ENCODE results near the gene CAMKK1. TPM values are rescaled to one million over a fixed set of nuclear protein-coding genes. Genes with fewer than 3 reads are reported as not detected.

CAMKK1 gene
- total RNA-seq, 1 experiment from 2014 or later = 10.1 TPM

DNA sequence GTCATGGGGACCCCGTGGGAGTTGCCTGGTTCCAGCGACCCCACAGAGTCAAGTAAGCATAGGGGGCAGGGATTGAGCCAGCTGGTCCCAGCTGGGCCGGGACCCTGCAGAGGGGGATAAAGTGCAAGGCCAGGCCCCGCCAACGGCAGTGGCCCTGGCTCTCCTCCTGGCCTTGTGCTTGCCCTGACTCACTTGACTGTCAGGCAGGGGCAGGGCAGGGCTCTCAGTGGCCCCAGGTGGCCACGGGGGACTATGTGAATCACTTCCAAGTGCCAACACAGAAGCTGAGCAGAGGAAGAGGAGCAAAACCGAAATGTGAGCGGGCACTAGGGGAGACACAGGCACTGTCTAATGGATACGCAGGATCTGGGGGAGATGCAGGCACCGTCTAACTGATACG, 25.2 kb downstream of the CAMKK1 start:
- Histone ChIP-seq H4K20me1 (ENCODE audit: low read length) (no peaks in the 10 kb centered on the region), H3K36me3 (ENCODE audit: low read depth, low read length) (no peaks in the 10 kb centered on the region), H3K4me1 (ENCODE audit: insufficient read depth, low read length) (no peaks in the 10 kb centered on the region), H3K27ac (ENCODE audit: low read length) (no peak overlapping the region), H3F3A (ENCODE audit: low read length, unreplicated experiment) (no peaks in the 10 kb centered on the region), H3K79me2 (ENCODE audit: low read length) (no peaks in the 10 kb centered on the region), H3K9me2 (replicated peaks; ENCODE audit: low read length) (no peaks in the 10 kb centered on the region), H2AFZ (ENCODE audit: low read length) (no peak overlapping the region), H3K4me2 (ENCODE audit: low read length) (no peak overlapping the region), H3K27me3 (ENCODE audit: low read length) (no peaks in the 10 kb centered on the region), H3K9ac (ENCODE audit: low read length) (no peak overlapping the region), H3K9me3 (ENCODE audit: low read length) (no peaks in the 10 kb centered on the region), H3K4me3 (ENCODE audit: low read length) (no peak overlapping the region)
- 0 out of 2 replicates have a peak, but pooled peaks have one; percentile 29 for ATAC-seq
- CTCF ChIA-PET = no interaction called here
- BruUV-seq (replicated peaks) = no TSS peak
- DNase-seq = no peak
- POLR2A ChIA-PET (ENCODE audit: unreplicated experiment) = no interaction called here
- TF ChIP-seq, protein P1, sequence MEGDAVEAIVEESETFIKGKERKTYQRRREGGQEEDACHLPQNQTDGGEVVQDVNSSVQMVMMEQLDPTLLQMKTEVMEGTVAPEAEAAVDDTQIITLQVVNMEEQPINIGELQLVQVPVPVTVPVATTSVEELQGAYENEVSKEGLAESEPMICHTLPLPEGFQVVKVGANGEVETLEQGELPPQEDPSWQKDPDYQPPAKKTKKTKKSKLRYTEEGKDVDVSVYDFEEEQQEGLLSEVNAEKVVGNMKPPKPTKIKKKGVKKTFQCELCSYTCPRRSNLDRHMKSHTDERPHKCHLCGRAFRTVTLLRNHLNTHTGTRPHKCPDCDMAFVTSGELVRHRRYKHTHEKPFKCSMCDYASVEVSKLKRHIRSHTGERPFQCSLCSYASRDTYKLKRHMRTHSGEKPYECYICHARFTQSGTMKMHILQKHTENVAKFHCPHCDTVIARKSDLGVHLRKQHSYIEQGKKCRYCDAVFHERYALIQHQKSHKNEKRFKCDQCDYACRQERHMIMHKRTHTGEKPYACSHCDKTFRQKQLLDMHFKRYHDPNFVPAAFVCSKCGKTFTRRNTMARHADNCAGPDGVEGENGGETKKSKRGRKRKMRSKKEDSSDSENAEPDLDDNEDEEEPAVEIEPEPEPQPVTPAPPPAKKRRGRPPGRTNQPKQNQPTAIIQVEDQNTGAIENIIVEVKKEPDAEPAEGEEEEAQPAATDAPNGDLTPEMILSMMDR (conservative IDR thresholded peaks at IDR 0.05; ENCODE audit: low read depth, low read length) = no peak
- TF ChIP-seq EZH2phosphoT487 (IDR thresholded peaks at IDR 0.05; ENCODE audit: borderline replicate concordance, low read length) = no peak
- no peak for TF ChIP-seq EZH2 (IDR thresholded peaks at IDR 0.05; ENCODE audit: low read length, unreplicated experiment)
- intact Hi-C loops (cut with micrococcal nuclease) = no loop called here

DNA sequence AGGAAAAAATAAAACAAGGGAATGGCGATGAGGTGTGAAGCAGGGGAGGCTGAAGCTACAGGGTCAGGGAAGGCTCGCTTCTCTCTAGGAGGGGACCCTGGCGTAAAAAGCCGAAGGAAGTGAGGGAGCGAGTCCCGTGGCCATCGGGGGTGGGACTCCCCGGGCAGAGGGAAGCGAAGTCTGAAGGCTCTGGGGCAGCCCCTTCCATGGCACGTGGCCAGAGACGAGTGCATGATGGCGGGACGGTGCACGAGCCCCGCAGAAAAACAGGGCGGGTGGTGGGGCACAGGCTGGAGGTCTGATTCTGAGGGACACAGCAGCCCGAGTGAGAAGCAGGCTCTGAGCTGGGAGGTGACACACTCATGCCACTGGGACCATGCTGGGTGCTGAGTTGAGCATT, 25.7 kb downstream of the CAMKK1 start:
- no peak overlapping the region for H2AFZ ChIP-seq (ENCODE audit: low read length)
- H3K4me3 ChIP-seq (ENCODE audit: low read length) = no peak overlapping the region
- H3K27ac ChIP-seq (ENCODE audit: low read length) = no peak overlapping the region
- DNase-seq = no peak
- no peaks in the 10 kb centered on the region for H3K4me1 ChIP-seq (ENCODE audit: insufficient read depth, low read length)
- no peak overlapping the region for H3K4me2 ChIP-seq (ENCODE audit: low read length)
- ChIA-PET POLR2A (ENCODE audit: unreplicated experiment) (no interaction called here), CTCF (interaction anchor here (1.0 kb wide), 1 partner anchor 47 kb away, joined by 4 read pairs; no protein-coding TSS in a partner anchor)
- BruUV-seq (replicated peaks) = no TSS peak
- no peaks in the 10 kb centered on the region for H3F3A ChIP-seq (ENCODE audit: low read length, unreplicated experiment)
- no peaks in the 10 kb centered on the region for H3K36me3 ChIP-seq (ENCODE audit: low read depth, low read length)
- no peaks in the 10 kb centered on the region for H3K9me3 ChIP-seq (ENCODE audit: low read length)
- H3K27me3 ChIP-seq (ENCODE audit: low read length) = no peaks in the 10 kb centered on the region
- no peaks in the 10 kb centered on the region for H4K20me1 ChIP-seq (ENCODE audit: low read length)
- H3K79me2 ChIP-seq (ENCODE audit: low read length) = no peaks in the 10 kb centered on the region
- no peak for ATAC-seq
- no peak overlapping the region for H3K9ac ChIP-seq (ENCODE audit: low read length)
- no peaks in the 10 kb centered on the region for H3K9me2 ChIP-seq (replicated peaks; ENCODE audit: low read length)
- intact Hi-C loops (cut with micrococcal nuclease) = no loop called here
- TF ChIP-seq EZH2 (IDR thresholded peaks at IDR 0.05; ENCODE audit: low read length, unreplicated experiment) (no peak), EZH2phosphoT487 (IDR thresholded peaks at IDR 0.05; ENCODE audit: borderline replicate concordance, low read length) (no peak)
- TF ChIP-seq, protein P1 (conservative IDR thresholded peaks at IDR 0.05; ENCODE audit: low read depth, low read length) = no peak

DNA sequence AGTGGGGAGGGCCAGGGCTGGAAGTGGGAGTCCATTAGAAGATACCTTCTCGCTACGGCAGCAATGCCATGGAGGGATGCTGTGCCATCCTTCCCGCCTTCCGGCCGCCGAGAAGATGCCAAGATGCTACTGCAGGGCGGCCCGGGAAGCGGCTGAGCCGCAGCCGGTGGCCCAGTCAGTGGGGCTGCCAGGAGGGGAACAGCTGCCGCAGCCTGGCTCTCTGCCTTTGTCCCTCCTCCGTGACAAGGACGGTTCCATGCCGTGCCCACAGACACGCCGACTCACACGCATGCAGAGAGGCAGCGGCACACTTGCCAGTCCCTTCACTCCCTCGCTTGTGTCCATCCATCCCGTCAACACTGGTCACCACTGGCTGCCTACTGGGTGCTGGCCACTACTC, 26.6 kb downstream of the CAMKK1 start:
- no TSS peak for BruUV-seq (replicated peaks)
- ChIA-PET POLR2A (ENCODE audit: unreplicated experiment) (no interaction called here), CTCF (interaction anchor here (1.0 kb wide), 1 partner anchor 48 kb away, joined by 4 read pairs; no protein-coding TSS in a partner anchor)
- Histone ChIP-seq H3K27me3 (ENCODE audit: low read length) (no peaks in the 10 kb centered on the region), H4K20me1 (ENCODE audit: low read length) (no peaks in the 10 kb centered on the region), H3K9me3 (ENCODE audit: low read length) (no peaks in the 10 kb centered on the region), H3F3A (ENCODE audit: low read length, unreplicated experiment) (no peaks in the 10 kb centered on the region), H3K4me3 (ENCODE audit: low read length) (no peak overlapping the region), H3K9me2 (replicated peaks; ENCODE audit: low read length) (no peaks in the 10 kb centered on the region), H3K36me3 (ENCODE audit: low read depth, low read length) (no peaks in the 10 kb centered on the region), H3K27ac (ENCODE audit: low read length) (no peak overlapping the region), H3K79me2 (ENCODE audit: low read length) (no peaks in the 10 kb centered on the region), H3K9ac (ENCODE audit: low read length) (no peak overlapping the region), H3K4me1 (ENCODE audit: insufficient read depth, low read length) (no peaks in the 10 kb centered on the region), H2AFZ (ENCODE audit: low read length) (no peak overlapping the region), H3K4me2 (ENCODE audit: low read length) (no peak overlapping the region)
- DNase-seq (no peak), ATAC-seq (no peak)
- intact Hi-C loops (cut with micrococcal nuclease) = no loop called here
- no peak for TF ChIP-seq EZH2phosphoT487 (IDR thresholded peaks at IDR 0.05; ENCODE audit: borderline replicate concordance, low read length)
- TF ChIP-seq EZH2 (IDR thresholded peaks at IDR 0.05; ENCODE audit: low read length, unreplicated experiment) = no peak
- TF ChIP-seq, protein P1 (conservative IDR thresholded peaks at IDR 0.05; ENCODE audit: low read depth, low read length) = no peak

All from PC-3 (cell line).